H9 (cell line): ENCODE measurements around the gene KRT27. TPM values are rescaled to one million over a fixed set of nuclear protein-coding genes. Genes with fewer than 3 reads are reported as not detected.

Experiments used
- DNase-seq: peaks from one replicate; pipeline ENCODE4 v3.0.0-alpha.2; 2017
- H2AFZ ChIP-seq: one replicate; pipeline ENCODE4 v1.6.1; 2013; ENCODE audit warnings: mild to moderate bottlenecking, low read length, control low read depth, moderate library complexity
- H2AK5ac ChIP-seq: 2 replicates; pipeline ENCODE4 v1.6.1; 2013; ENCODE audit warnings: low read length, control low read depth, mixed read lengths; ENCODE audit not compliant: insufficient read length
- H2BK120ac ChIP-seq: one replicate; pipeline ENCODE4 v1.6.1; 2013; ENCODE audit warnings: low read depth, mild to moderate bottlenecking, low read length, control low read depth, inconsistent platforms; ENCODE audit not compliant: poor library complexity, severe bottlenecking
- H2BK12ac ChIP-seq: 2 replicates; pipeline ENCODE4 v1.6.1; 2013; ENCODE audit warnings: low read length, control low read depth, mixed read lengths, low read depth; ENCODE audit not compliant: insufficient read length
- H2BK15ac ChIP-seq: 2 replicates; pipeline ENCODE4 v1.6.1; 2013; ENCODE audit warnings: low read depth, low read length, control low read depth
- H2BK20ac ChIP-seq: one replicate; pipeline ENCODE4 v1.6.1; 2013; ENCODE audit warnings: low read depth, mild to moderate bottlenecking, low read length, control low read depth, inconsistent platforms; ENCODE audit not compliant: poor library complexity, severe bottlenecking
- H2BK5ac ChIP-seq: 2 replicates; pipeline ENCODE4 v1.6.1; 2013; ENCODE audit warnings: low read length, control low read depth, mixed read lengths; ENCODE audit not compliant: insufficient read length
- H3K14ac ChIP-seq: 2 replicates; pipeline ENCODE4 v1.6.1; 2013; ENCODE audit warnings: low read length, control low read depth; ENCODE audit not compliant: insufficient read depth
- H3K18ac ChIP-seq: 2 replicates; pipeline ENCODE4 v1.6.1; 2013; ENCODE audit warnings: low read depth, mild to moderate bottlenecking, mixed read lengths, low read length, control low read depth; ENCODE audit not compliant: insufficient read length
- H3K23ac ChIP-seq: 2 replicates; pipeline ENCODE4 v1.6.1; 2013; ENCODE audit warnings: low read length, control low read depth, mixed read lengths, low read depth; ENCODE audit not compliant: insufficient read length
- H3K23me2 ChIP-seq: 2 replicates; pipeline ENCODE4 v1.6.1; 2013; ENCODE audit warnings: low read depth, mild to moderate bottlenecking, mixed read lengths, low read length, control low read depth; ENCODE audit not compliant: insufficient read length, poor library complexity, severe bottlenecking
- H3K27ac ChIP-seq: 2 replicates; pipeline ENCODE4 v1.5.1; 2013; ENCODE audit warnings: low read length, control low read depth, mixed read lengths, low read depth; ENCODE audit not compliant: insufficient read length
- H3K27me3 ChIP-seq: 2 replicates; pipeline ENCODE4 v1.6.1; 2013; ENCODE audit warnings: low read length, control low read depth, inconsistent platforms; ENCODE audit not compliant: insufficient read depth
- H3K4ac ChIP-seq: 2 replicates; pipeline ENCODE4 v1.6.1; 2013; ENCODE audit warnings: low read depth, mild to moderate bottlenecking, control low read depth, inconsistent platforms, low read length, moderate library complexity
- H3K4me1 ChIP-seq: 2 replicates; pipeline ENCODE4 v1.6.1; 2013; ENCODE audit warnings: low read length, control low read depth, inconsistent platforms; ENCODE audit not compliant: insufficient read depth
- H3K4me2 ChIP-seq: 2 replicates; pipeline ENCODE4 v1.6.1; 2013; ENCODE audit warnings: low read length, control low read depth, mixed read lengths; ENCODE audit not compliant: insufficient read length, insufficient read depth
- H3K56ac ChIP-seq: 2 replicates; pipeline ENCODE4 v1.6.1; 2013; ENCODE audit warnings: low read depth, mild to moderate bottlenecking, mixed read lengths, low read length, control low read depth; ENCODE audit not compliant: insufficient read length
- H3K79me1 ChIP-seq: 2 replicates; pipeline ENCODE4 v1.6.1; 2013; ENCODE audit warnings: low read depth, mild to moderate bottlenecking, moderate library complexity, low read length, control low read depth, inconsistent platforms; ENCODE audit not compliant: insufficient read depth, poor library complexity, severe bottlenecking
- H3K79me2 ChIP-seq: 2 replicates; pipeline ENCODE4 v1.6.1; 2013; ENCODE audit warnings: low read length, control low read depth, inconsistent platforms; ENCODE audit not compliant: insufficient read depth
- H3K9ac ChIP-seq: 2 replicates; pipeline ENCODE4 v1.6.1; 2013; ENCODE audit warnings: low read length, control low read depth, mixed read lengths; ENCODE audit not compliant: insufficient read length; ENCODE audit errors: extremely low read depth
- H3K9me3 ChIP-seq: one replicate; pipeline ENCODE4 v1.6.1; 2013; ENCODE audit warnings: low read depth, low read length, inconsistent platforms; ENCODE audit not compliant: control insufficient read depth
- H3T11ph ChIP-seq: one replicate; pipeline ENCODE4 v1.6.1; 2013; ENCODE audit warnings: mild to moderate bottlenecking, low read length, control low read depth, inconsistent platforms
- H4K20me1 ChIP-seq: one replicate; pipeline ENCODE4 v1.6.1; 2013; ENCODE audit not compliant: control insufficient read depth, insufficient read length, insufficient read depth
- H4K5ac ChIP-seq: 2 replicates; pipeline ENCODE4 v1.6.1; 2013; ENCODE audit warnings: low read depth, mild to moderate bottlenecking, mixed read lengths, low read length, control low read depth; ENCODE audit not compliant: insufficient read length
- H4K8ac ChIP-seq: replicated peaks from 2 replicates; pipeline ENCODE4 v1.6.1; 2013; ENCODE audit warnings: low read length, control low read depth, mixed read lengths, low read depth; ENCODE audit not compliant: insufficient read length
- H4K91ac ChIP-seq: 2 replicates; pipeline ENCODE4 v1.6.1; 2013; ENCODE audit warnings: low read depth, mild to moderate bottlenecking, moderate library complexity, mixed read lengths, low read length, control low read depth; ENCODE audit not compliant: insufficient read length
- H3K27ac Mint-ChIP-seq, 3 experiments: 2 replicates in 2 of 3; 3 replicates in 1 of 3; pipeline ENCODE4 v1.8.0; 2020 to 2021; ENCODE audit warnings: mixed read lengths in 3 of 3, mild to moderate bottlenecking in 1 of 3, moderate library complexity in 1 of 3
- H3K27me3 Mint-ChIP-seq: 2 replicates; pipeline ENCODE4 v1.8.0; 2021; ENCODE audit warnings: low read depth, mild to moderate bottlenecking, moderate library complexity, mixed read lengths
- H3K36me3 Mint-ChIP-seq, 3 experiments: 2 replicates in 2 of 3; 3 replicates in 1 of 3; pipeline ENCODE4 v1.8.0; 2020 to 2021; ENCODE audit warnings: low read depth in 3 of 3, mixed read lengths in 3 of 3; ENCODE audit not compliant: insufficient read depth in 1 of 3
- H3K4me1 Mint-ChIP-seq, 2 experiments: 2 replicates each; pipeline ENCODE4 v1.8.0; 2020; ENCODE audit warnings: mixed read lengths in 2 of 2
- H3K4me3 Mint-ChIP-seq, 2 experiments: 2 replicates in 1 of 2; 3 replicates in 1 of 2; pipeline ENCODE4 v1.8.0; 2020 to 2021; ENCODE audit warnings: mild to moderate bottlenecking in 2 of 2, mixed read lengths in 2 of 2, moderate library complexity in 1 of 2
- H3K9me3 Mint-ChIP-seq, 2 experiments: 2 replicates in 1 of 2; 3 replicates in 1 of 2; pipeline ENCODE4 v1.8.0; 2020; ENCODE audit warnings: mild to moderate bottlenecking in 2 of 2, mixed read lengths in 2 of 2, moderate library complexity in 1 of 2
- WGBS: extraction: QIAGEN DNeasy Blood & Tissue Kit; methylation state at CpG from one replicate; pipeline ENCODE4 v1.1.7; 2013; ENCODE audit warnings: missing lambda C conversion rate, low lambda C conversion rate, mixed read lengths; ENCODE audit not compliant: insufficient read length; ENCODE audit errors: extremely low coverage; 5-methylcytosine and 5-hydroxymethylcytosine counted together
- total RNA-seq: library from RNA; stranded (reverse); gene quantifications from 2 replicates; pipeline ENCODE4 v1.2.1, GENCODE V29; 2021
- TF ChIP-seq, protein P1 (sequence below): fragments of 200-600 bp; sonication (generic); conservative IDR thresholded peaks from 3 replicates; pipeline ENCODE4 v1.8.0; 2021; ENCODE audit warnings: antibody characterized with exemption, mild to moderate bottlenecking

The KRT27 gene
- total RNA-seq, 1 experiment from 2014 or later = not detected

DNA sequence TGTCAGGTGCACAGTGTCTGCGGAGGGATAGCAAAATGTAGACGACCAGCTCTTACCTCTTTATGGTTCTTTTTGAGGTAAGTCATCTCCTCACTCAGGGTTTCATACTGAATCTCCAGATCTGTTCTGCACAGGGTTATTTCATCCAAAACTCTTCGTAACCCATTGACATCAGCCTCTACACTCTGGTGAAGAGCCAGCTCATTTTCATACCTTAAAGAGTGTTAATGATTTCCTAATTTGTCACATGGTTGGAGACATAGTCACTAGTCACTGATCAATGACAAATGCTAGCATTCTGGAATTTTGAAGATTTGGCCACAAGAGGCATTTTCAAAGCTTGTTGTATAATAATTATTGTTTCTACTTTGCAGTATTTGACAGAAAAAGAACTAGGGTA lies 28.5 kb downstream of the KRT27 start:
- no peak for DNase-seq
- H3K18ac ChIP-seq = no peak overlapping the region
- H3K9me3 ChIP-seq = no peaks in the 10 kb centered on the region
- Mint-ChIP-seq H3K4me3 (no peak overlapping the region), H3K27ac (no peak overlapping the region), H3K27me3 (peaks cover 18% of the 10 kb centered on the region), H3K4me1 (no peaks in the 10 kb centered on the region; a peak in 1 of 4 replicates), H3K36me3 (no peaks in the 10 kb centered on the region), H3K9me3 (peaks cover 0 to 4% of the 10 kb centered on the region in 2 experiments; a peak in 2 of 5 replicates)
- no peak overlapping the region for H4K5ac ChIP-seq
- H3K27ac ChIP-seq = no peak overlapping the region
- no peaks in the 10 kb centered on the region for H3K79me1 ChIP-seq
- no peak overlapping the region for H2AK5ac ChIP-seq
- no peak overlapping the region for H2BK20ac ChIP-seq
- H3K9ac ChIP-seq = no peak overlapping the region
- no peaks in the 10 kb centered on the region for H3K27me3 ChIP-seq
- H4K20me1 ChIP-seq = no peaks in the 10 kb centered on the region
- no peak overlapping the region for H2AFZ ChIP-seq
- H3K4me1 ChIP-seq = no peaks in the 10 kb centered on the region
- no peak overlapping the region for H2BK5ac ChIP-seq
- H2BK120ac ChIP-seq = no peak overlapping the region
- no peak overlapping the region for H3K4me2 ChIP-seq
- H3K4ac ChIP-seq = no peak overlapping the region
- H2BK15ac ChIP-seq = no peak overlapping the region
- H2BK12ac ChIP-seq = no peak overlapping the region
- H3K14ac ChIP-seq = no peak overlapping the region
- H3K23ac ChIP-seq = no peak overlapping the region
- H3K79me2 ChIP-seq = no peaks in the 10 kb centered on the region
- H3T11ph ChIP-seq = no peak overlapping the region
- no peaks in the 10 kb centered on the region for H3K23me2 ChIP-seq
- no peak overlapping the region for H3K56ac ChIP-seq
- no peak overlapping the region for H4K91ac ChIP-seq
- H4K8ac ChIP-seq = no peak overlapping the region
- TF ChIP-seq, protein P1, sequence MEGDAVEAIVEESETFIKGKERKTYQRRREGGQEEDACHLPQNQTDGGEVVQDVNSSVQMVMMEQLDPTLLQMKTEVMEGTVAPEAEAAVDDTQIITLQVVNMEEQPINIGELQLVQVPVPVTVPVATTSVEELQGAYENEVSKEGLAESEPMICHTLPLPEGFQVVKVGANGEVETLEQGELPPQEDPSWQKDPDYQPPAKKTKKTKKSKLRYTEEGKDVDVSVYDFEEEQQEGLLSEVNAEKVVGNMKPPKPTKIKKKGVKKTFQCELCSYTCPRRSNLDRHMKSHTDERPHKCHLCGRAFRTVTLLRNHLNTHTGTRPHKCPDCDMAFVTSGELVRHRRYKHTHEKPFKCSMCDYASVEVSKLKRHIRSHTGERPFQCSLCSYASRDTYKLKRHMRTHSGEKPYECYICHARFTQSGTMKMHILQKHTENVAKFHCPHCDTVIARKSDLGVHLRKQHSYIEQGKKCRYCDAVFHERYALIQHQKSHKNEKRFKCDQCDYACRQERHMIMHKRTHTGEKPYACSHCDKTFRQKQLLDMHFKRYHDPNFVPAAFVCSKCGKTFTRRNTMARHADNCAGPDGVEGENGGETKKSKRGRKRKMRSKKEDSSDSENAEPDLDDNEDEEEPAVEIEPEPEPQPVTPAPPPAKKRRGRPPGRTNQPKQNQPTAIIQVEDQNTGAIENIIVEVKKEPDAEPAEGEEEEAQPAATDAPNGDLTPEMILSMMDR = no peak
- WGBS = no CpG with 5 or more reads among the region's 3 CpGs
